HG02885 (cell line): ENCODE measurements around the gene COPA.
"Not testable (repeated sequence)": the region's sequence is repeated elsewhere in the genome, so short reads cannot be mapped to it uniquely, and the experiment has no call there.

Experiments
- ATAC-seq: cut with Tn5 transposase; IDR thresholded peaks from one replicate; pipeline ENCODE4 v1.9.1; 2021; ENCODE audit warnings: mild to moderate bottlenecking; ENCODE audit not compliant: unreplicated experiment, poor library complexity

Gene COPA

GRCh38 chr1:160342953-160343869, at the start of gene COPA, which contains the start of gene NCSTN:
Gene COPA (minus strand): TSS chr1:160343250. CDS start chr1:160343170, 80 bp downstream.
Gene NCSTN (plus strand): TSS chr1:160343383. CDS start chr1:160343397, 14 bp downstream.
- ATAC-seq: peak; percentile 93

DNA sequence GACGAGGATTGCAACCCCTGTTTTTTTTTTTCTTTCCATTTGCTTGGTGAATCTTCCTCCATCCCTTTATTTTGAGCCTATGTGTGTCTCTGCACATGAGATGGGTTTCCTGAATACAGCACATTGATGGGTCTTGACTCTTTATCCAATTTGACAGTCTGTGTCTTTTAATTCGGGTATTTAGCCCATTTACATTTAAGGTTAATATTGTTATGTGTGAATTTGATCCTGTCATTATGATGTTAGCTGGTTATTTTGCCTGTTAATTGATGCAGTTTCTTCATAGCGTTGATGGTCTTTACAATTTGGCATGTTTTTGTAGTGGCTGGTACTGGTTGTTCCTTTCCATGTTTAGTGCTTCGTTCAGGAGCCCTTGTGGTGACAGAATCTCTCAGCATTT, 45.4 kb upstream of the COPA start:
- ATAC-seq: not testable (repeated sequence)

- not testable (repeated sequence) for ATAC-seq
Measured at GRCh38 chr1:160384812-160385211, 41.8 kb upstream of the COPA start.

- no peak for ATAC-seq
Measured at GRCh38 chr1:160377585-160378206, 34.6 kb upstream of the COPA start.

DNA sequence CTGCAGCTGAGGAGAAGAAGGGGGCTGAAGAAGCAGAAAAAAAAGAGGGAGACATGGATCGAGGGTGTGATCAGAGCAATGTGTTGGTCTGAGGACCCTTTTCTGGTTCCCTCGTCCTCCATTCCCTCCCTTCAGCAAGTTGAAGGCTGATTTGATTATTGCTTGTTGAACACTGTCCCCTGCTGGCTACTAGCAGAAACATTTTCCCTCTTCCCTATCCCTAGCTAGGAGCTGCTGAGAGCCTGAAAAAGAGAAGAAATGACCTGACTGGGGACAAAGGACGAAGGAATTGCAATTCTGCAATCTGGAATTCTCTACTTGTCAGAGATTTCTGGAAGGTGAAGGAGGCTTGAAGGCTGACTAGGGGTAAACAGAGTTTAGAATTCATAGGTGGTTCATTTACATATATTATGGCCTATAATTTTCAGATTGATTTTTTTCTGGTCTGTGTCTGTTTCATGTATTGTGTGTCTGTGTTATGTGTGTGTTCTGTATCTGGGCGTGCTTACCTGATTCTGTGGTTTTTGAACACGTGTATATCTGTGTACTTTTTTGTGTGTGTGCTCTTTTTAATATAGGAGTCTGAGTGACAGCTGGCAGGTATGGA, 33.6 kb upstream of the COPA start:
- ATAC-seq: peak; percentile 64

GRCh38 chr1:160375788-160376524, 32.9 kb upstream of the COPA start:
- no peak for ATAC-seq

GRCh38 chr1:160374306-160375110, 31.5 kb upstream of the COPA start:
- ATAC-seq: no peak

- no peak for ATAC-seq
Measured at GRCh38 chr1:160373696-160374095, 30.6 kb upstream of the COPA start.

DNA sequence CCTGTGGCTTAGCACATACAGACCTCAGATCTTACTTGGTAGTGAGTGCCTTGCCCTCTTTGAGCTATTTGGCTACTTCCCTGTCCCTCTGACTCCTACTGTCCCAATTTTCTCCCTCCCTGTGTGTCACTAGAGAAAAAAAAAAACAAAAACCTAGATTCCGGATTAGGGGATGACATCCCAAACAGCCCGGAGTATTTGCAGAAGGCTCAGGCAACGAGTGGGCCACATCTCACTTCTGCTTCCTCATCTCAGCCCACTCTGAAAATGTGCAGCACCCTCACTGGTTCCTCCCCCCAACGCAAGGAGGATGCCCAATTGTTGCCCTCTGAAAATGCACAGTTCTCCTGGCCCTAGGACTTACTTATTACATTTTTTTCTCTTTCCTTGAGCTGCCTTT, 28.7 kb upstream of the COPA start:
- ATAC-seq: no peak

DNA sequence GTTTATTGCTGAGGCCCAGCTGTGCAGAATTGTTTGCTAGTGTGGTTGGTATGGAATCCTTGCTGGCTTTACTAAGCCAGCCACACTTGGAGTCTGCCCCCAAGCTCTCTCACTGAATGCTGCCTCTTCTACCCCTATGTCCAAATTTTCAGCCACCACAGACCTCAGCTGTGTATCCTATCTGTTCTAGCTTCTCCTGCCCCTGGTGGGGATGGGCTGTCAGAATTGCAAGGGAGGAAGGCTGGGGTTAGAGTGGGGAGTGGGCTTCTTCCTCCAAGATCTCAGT, 28.2 kb upstream of the COPA start:
- no peak for ATAC-seq

- ATAC-seq: no peak
Measured at GRCh38 chr1:160370561-160371345, 27.7 kb upstream of the COPA start.

DNA sequence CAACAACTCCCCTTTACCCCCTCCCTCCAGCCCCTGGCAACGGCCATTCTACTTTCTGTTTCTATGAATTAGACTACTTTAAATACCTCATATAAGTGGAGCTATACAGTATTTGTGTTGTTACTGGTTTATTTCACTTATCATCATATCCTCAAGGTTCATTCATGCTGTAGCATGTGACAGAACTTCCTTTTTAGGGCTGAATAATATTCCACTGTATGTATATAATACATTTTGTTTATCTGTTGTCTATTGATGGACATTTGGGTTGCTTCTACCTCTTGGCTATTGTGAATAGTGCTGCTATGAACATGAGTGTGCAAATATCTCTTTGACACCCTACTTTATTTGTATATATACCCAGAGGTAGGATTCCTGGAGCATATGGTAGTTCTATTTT, 26.0 kb upstream of the COPA start:
- no peak for ATAC-seq

GRCh38 chr1:160367934-160368923, 25.2 kb upstream of the COPA start:
- no peak for ATAC-seq

GRCh38 chr1:160367516-160367900, 24.5 kb upstream of the COPA start:
- ATAC-seq: no peak

- ATAC-seq: no peak
Measured at GRCh38 chr1:160366731-160367515, 23.9 kb upstream of the COPA start, which contains the start of gene NHLH1. Gene NHLH1 (plus strand): TSS chr1:160367071. CDS start chr1:160370732, 3,661 bp downstream.

DNA sequence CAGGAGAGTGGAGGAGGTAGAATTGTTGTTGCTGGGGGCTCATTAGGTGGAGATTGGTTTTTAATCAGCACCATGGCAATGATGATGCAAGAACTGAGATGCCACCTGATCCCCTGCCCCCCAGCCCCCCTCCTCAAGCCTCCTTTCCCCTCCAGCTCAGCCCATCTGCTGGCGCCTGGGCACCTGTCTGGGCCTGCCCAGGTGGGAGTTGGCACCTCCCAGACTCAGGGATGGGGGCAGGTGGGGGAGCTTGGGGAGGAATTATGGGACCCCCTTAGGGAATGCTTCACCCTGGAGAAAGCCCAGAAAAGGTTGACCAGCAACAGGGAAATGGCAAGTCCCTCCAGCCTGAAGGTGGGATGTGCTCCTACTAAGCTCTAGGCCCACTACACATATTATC, 22.3 kb upstream of the COPA start:
- ATAC-seq: no peak
